GM12864 (cell line): ENCODE data around the gene ERC2.

Source experiments
- DNase-seq: peaks from one replicate; pipeline ENCODE4 v3.0.0-alpha.2; 2011; ENCODE audit warnings: low read depth
- H3K4me3 ChIP-seq: 2 replicates; pipeline ENCODE4 v1.5.1; 2011; ENCODE audit warnings: mild to moderate bottlenecking, low read depth, low read length, control low read depth
- TF ChIP-seq, protein P1 (sequence below): IDR thresholded peaks from 2 replicates; pipeline ENCODE4 v1.5.1; 2011; ENCODE audit warnings: low read depth, mild to moderate bottlenecking, moderate library complexity, low read length, control low read depth, inconsistent platforms; ENCODE audit errors: missing control alignments

The ERC2 gene

DNA sequence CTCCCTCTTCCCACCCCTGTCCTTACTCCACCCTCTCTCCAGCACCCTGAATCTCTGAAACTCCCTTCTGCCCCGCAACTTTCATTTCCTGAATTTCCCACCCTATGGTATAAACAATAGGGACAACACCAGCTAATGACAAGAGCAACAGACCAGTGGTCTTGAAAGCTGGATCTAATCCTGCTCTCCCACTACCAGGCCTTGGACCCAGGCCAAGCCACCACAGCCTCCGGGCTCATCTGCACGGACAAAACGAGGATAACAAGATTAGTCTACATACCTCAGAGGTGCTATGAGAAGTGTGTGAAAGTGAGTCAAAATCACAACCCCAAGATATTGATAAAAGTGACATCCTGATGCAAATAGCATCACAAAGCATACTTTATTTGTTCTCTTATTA, 128.6 kb downstream of the ERC2 start:
- no peak for DNase-seq
- TF ChIP-seq, protein P1, sequence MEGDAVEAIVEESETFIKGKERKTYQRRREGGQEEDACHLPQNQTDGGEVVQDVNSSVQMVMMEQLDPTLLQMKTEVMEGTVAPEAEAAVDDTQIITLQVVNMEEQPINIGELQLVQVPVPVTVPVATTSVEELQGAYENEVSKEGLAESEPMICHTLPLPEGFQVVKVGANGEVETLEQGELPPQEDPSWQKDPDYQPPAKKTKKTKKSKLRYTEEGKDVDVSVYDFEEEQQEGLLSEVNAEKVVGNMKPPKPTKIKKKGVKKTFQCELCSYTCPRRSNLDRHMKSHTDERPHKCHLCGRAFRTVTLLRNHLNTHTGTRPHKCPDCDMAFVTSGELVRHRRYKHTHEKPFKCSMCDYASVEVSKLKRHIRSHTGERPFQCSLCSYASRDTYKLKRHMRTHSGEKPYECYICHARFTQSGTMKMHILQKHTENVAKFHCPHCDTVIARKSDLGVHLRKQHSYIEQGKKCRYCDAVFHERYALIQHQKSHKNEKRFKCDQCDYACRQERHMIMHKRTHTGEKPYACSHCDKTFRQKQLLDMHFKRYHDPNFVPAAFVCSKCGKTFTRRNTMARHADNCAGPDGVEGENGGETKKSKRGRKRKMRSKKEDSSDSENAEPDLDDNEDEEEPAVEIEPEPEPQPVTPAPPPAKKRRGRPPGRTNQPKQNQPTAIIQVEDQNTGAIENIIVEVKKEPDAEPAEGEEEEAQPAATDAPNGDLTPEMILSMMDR, result no peak

DNA sequence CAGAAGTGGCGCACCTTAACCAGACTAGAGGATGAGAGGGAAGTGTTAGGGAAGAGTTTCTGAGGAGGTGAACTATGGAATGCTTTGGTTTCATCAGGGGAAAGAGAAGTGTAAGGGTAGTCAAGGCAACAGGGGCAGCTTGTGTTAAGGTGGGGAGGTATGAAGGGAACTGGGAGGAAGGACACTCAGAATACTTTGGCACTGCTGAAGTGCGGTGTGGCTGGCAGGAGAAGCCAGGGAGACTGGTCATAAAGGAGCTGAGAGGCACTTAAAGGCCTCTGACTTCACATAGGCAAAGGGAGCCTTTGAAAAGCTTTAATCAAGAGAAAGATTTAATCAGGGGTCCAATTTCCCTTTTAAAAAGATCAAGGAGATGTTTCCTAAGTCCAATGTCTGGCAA, 129.0 kb downstream of the ERC2 start:
- TF ChIP-seq, protein P1, result no peak
- DNase-seq, result no peak

More for the DNA sequence above, 128.6 kb downstream of the ERC2 start:
- H3K4me3 ChIP-seq, result no peak overlapping the region

DNA sequence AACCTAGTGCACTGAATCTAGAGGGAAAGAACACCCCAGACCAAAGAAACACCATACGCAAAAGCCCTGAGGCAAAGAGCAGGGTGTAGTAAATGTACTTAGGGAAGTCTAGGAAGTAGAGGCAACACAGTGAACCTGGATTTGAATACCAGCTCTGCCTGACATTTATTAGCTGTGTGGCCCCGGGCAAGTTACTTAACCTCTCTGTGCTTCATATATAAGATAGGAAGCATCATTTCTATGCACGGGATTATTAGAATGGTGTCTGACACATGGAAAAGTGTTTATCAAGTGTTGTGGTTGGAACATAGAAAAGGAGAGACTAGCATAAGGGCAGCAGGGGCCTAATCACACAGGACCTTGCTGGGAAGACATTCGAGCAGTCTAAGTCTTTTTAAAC, 132.2 kb downstream of the ERC2 start:
- TF ChIP-seq, protein P1, result no peak
- DNase-seq, result no peak
- no peak overlapping the region for H3K4me3 ChIP-seq

More for the DNA sequence above, 129.0 kb downstream of the ERC2 start:
- no peak overlapping the region for H3K4me3 ChIP-seq

GRCh38 chr3:56324473-56324872, 143.8 kb downstream of the ERC2 start:
- TF ChIP-seq, protein P1, result no peak
- DNase-seq, result no peak
- no peak overlapping the region for H3K4me3 ChIP-seq

DNA sequence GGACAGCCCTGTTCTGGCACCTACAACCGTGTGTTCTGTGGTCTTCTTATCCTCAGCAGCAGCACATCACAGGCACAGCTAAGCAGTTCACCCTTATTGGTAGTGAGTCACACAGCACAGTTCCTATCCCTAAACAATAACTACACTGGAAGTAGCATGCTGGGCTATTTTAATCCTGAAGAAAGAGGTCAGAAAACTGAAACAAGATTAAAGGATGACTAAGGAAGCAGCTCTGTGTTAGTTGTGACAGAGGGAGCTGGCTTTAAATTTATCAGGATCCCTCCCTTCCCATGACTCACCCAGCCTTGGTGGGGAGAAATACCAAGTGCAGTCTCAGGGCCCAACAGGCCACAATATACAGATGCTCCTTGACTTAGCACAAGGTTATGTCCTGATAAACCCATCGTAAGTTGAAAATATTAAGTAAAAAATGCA, 144.3 kb downstream of the ERC2 start:
- no peak for DNase-seq
- TF ChIP-seq, protein P1, result no peak
- no peak overlapping the region for H3K4me3 ChIP-seq

GRCh38 chr3:56322862-56323261, 145.4 kb downstream of the ERC2 start:
- TF ChIP-seq, protein P1, result no peak
- DNase-seq, result no peak
- no peak overlapping the region for H3K4me3 ChIP-seq

DNA sequence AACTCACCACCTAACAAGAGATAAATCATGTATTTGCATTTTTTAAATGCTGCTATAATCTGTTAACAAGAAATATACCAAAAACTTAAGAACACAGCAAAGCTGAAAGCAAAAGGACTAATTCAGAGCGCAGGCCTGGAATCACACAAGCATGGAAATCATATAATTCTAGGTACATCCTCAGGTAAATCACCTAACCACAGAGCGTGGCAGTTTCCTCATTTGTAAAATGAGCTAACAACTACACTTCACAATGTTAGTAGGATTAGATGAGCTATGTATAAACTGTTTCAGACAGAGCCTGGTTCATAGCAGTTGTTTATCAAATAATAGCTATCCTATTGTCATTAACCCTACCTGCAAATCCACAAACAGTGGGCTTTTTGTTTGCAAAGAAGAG, 146.4 kb downstream of the ERC2 start:
- H3K4me3 ChIP-seq, result no peak overlapping the region
- TF ChIP-seq, protein P1, result no peak
- DNase-seq, result no peak
